ENCODE data around the gene KLHL1. TPM values are rescaled to one million over a fixed set of nuclear protein-coding genes. Genes with fewer than 3 reads are reported as not detected.

The KLHL1 gene
- total and polyA plus RNA-seq, 2 experiments from 2014 or later: not detected

DNA sequence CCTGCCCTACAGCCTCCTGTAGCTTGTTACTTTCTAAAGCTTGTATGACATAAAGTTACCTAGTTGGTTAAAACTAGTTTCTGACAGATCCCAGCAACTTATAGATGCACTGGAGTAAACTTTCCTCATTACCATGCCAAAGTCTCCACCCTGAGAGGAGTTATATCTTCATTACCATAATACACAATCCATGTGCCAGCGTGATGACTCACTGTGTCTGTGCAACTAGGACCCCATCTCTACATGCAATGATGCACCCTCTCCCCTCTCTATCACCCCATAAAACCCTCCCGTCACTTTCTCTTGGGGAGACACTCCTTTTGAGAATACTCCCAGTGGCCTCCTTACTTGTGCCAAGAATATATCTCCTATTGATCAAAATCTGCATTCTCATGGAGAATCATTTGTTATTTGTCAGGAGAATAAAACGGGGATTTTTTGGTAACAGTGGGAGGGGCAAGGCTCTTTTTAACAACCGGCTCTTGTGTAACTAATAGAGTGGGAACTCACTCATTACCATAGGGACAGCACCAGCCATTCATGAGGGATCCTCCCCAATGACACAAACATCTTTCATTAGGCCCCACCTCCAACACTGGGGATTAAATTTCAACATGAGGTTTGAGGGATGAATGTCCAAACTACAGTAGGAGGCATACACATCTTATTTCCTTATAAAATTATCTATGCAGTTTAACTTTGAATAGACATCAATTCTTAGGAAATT, 235.8 kb downstream of the KLHL1 start:
- in situ Hi-C loops (cut with MboI): no loop called here
- no peak for DNase-seq
- Histone ChIP-seq H3K9me3 (ENCODE audit: low read depth) (no peaks in the 10 kb centered on the region), H3K4me1 (ENCODE audit: insufficient read depth) (no peaks in the 10 kb centered on the region), H4K20me1 (ENCODE audit: insufficient read depth) (no peaks in the 10 kb centered on the region), H2AFZ (no peak overlapping the region), H3K9ac (no peak overlapping the region), H3K27ac (no peak overlapping the region), H3K4me2 (ENCODE audit: unreplicated experiment) (no peak overlapping the region), H3K4me3 (no peak overlapping the region), H3K27me3 (replicated peaks; ENCODE audit: insufficient read depth) (no peaks in the 10 kb centered on the region), H3K9me2 (ENCODE audit: insufficient read depth) (no peaks in the 10 kb centered on the region), H3F3A (ENCODE audit: insufficient read depth) (no peaks in the 10 kb centered on the region), H3K36me3 (ENCODE audit: low read depth) (no peaks in the 10 kb centered on the region), H3K79me2 (ENCODE audit: insufficient read depth) (no peaks in the 10 kb centered on the region)
- 6 to 12% methylated on average over 4 of the region's 4 CpGs for WGBS, 2 experiments (ENCODE audit: low coverage in 1 of 2, low lambda C conversion rate in 2 of 2, missing lambda C conversion rate in 2 of 2)
- TF ChIP-seq EZH2phosphoT487 (IDR thresholded peaks at IDR 0.05; ENCODE audit: insufficient read depth, low read depth): no peak
- no peak for TF ChIP-seq EZH2 (IDR thresholded peaks at IDR 0.05; ENCODE audit: insufficient read depth, poor library complexity, severe bottlenecking)

GRCh38 chr13:69866555-69866954, 241.7 kb downstream of the KLHL1 start:
- DNase-seq: no peak
- 37 to 38% methylated on average over 4 of the region's 4 CpGs for WGBS, 2 experiments (ENCODE audit: low coverage in 1 of 2, low lambda C conversion rate in 2 of 2, missing lambda C conversion rate in 2 of 2)

GRCh38 chr13:69857183-69857821, 250.9 kb downstream of the KLHL1 start:
- H2AFZ ChIP-seq: no peak overlapping the region
- H3K4me1 ChIP-seq (ENCODE audit: insufficient read depth): no peaks in the 10 kb centered on the region
- DNase-seq: peak; percentile 50

More at GRCh38 chr13:69866555-69866954, 241.7 kb downstream of the KLHL1 start:
- no peaks in the 10 kb centered on the region for H3K27me3 ChIP-seq (replicated peaks; ENCODE audit: insufficient read depth)
- H3F3A ChIP-seq (ENCODE audit: insufficient read depth): no peaks in the 10 kb centered on the region
- no peaks in the 10 kb centered on the region for H4K20me1 ChIP-seq (ENCODE audit: insufficient read depth)
- H3K79me2 ChIP-seq (ENCODE audit: insufficient read depth): no peaks in the 10 kb centered on the region
- in situ Hi-C loops (cut with MboI): no loop called here
- no peak overlapping the region for H3K4me2 ChIP-seq (ENCODE audit: unreplicated experiment)
- H3K4me3 ChIP-seq: no peak overlapping the region
- H3K9ac ChIP-seq: no peak overlapping the region
- no peaks in the 10 kb centered on the region for H3K36me3 ChIP-seq (ENCODE audit: low read depth)
- TF ChIP-seq EZH2 (IDR thresholded peaks at IDR 0.05; ENCODE audit: insufficient read depth, poor library complexity, severe bottlenecking): no peak
- TF ChIP-seq EZH2phosphoT487 (IDR thresholded peaks at IDR 0.05; ENCODE audit: insufficient read depth, low read depth): no peak
- H2AFZ ChIP-seq: no peak overlapping the region
- H3K4me1 ChIP-seq (ENCODE audit: insufficient read depth): no peaks in the 10 kb centered on the region
- H3K27ac ChIP-seq: no peak overlapping the region
- no peaks in the 10 kb centered on the region for H3K9me3 ChIP-seq (ENCODE audit: low read depth)
- no peaks in the 10 kb centered on the region for H3K9me2 ChIP-seq (ENCODE audit: insufficient read depth)

GRCh38 chr13:69856331-69856730, 251.9 kb downstream of the KLHL1 start:
- Histone ChIP-seq H3K36me3 (ENCODE audit: low read depth) (no peaks in the 10 kb centered on the region), H3K4me1 (ENCODE audit: insufficient read depth) (no peaks in the 10 kb centered on the region), H4K20me1 (ENCODE audit: insufficient read depth) (no peaks in the 10 kb centered on the region), H3K9me3 (ENCODE audit: low read depth) (no peaks in the 10 kb centered on the region), H3K4me2 (ENCODE audit: unreplicated experiment) (no peak overlapping the region), H3K27ac (no peak overlapping the region), H2AFZ (no peak overlapping the region), H3K27me3 (replicated peaks; ENCODE audit: insufficient read depth) (no peaks in the 10 kb centered on the region), H3F3A (ENCODE audit: insufficient read depth) (no peaks in the 10 kb centered on the region), H3K79me2 (ENCODE audit: insufficient read depth) (no peaks in the 10 kb centered on the region), H3K4me3 (no peak overlapping the region), H3K9me2 (ENCODE audit: insufficient read depth) (no peaks in the 10 kb centered on the region), H3K9ac (no peak overlapping the region)
- TF ChIP-seq EZH2phosphoT487 (IDR thresholded peaks at IDR 0.05; ENCODE audit: insufficient read depth, low read depth) (no peak), EZH2 (IDR thresholded peaks at IDR 0.05; ENCODE audit: insufficient read depth, poor library complexity, severe bottlenecking) (no peak)
- in situ Hi-C loops (cut with MboI): no loop called here
- no peak for DNase-seq
- WGBS, 2 experiments (ENCODE audit: low coverage in 1 of 2, low lambda C conversion rate in 2 of 2, missing lambda C conversion rate in 2 of 2): 2 to 4% methylated on average over 3 of the region's 3 CpGs

More at GRCh38 chr13:69857183-69857821, 250.9 kb downstream of the KLHL1 start:
- Histone ChIP-seq H3K36me3 (ENCODE audit: low read depth) (no peaks in the 10 kb centered on the region), H3K27me3 (replicated peaks; ENCODE audit: insufficient read depth) (no peaks in the 10 kb centered on the region), H3K27ac (no peak overlapping the region), H3K79me2 (ENCODE audit: insufficient read depth) (no peaks in the 10 kb centered on the region), H3K9me3 (ENCODE audit: low read depth) (no peaks in the 10 kb centered on the region), H4K20me1 (ENCODE audit: insufficient read depth) (no peaks in the 10 kb centered on the region), H3K4me3 (no peak overlapping the region), H3K4me2 (ENCODE audit: unreplicated experiment) (no peak overlapping the region), H3K9ac (no peak overlapping the region), H3F3A (ENCODE audit: insufficient read depth) (no peaks in the 10 kb centered on the region), H3K9me2 (ENCODE audit: insufficient read depth) (no peaks in the 10 kb centered on the region)
- 4 to 12% methylated on average over 4 of the region's 4 CpGs for WGBS, 2 experiments (ENCODE audit: low coverage in 1 of 2, low lambda C conversion rate in 2 of 2, missing lambda C conversion rate in 2 of 2)
- in situ Hi-C loops (cut with MboI): no loop called here
- TF ChIP-seq EZH2 (IDR thresholded peaks at IDR 0.05; ENCODE audit: insufficient read depth, poor library complexity, severe bottlenecking) (no peak), EZH2phosphoT487 (IDR thresholded peaks at IDR 0.05; ENCODE audit: insufficient read depth, low read depth) (no peak)

Measured in GM23248 (cell line).